Bronchial epithelial cell (primary cell): ENCODE measurements around the gene ZNF138. TPM values are rescaled to one million over a fixed set of nuclear protein-coding genes. Genes with fewer than 3 reads are reported as not detected.
A peak's percentile ranks its signal among the peaks of the same experiment; 100 is the strongest.

Experiments
- DNase-seq: peaks from one replicate; pipeline ENCODE4 v3.0.0-alpha.2; 2010; ENCODE audit warnings: low read depth
- FAIRE-seq: peaks from 2 replicates; lab custom pipeline; 2011; peaks lifted over from hg19 to GRCh38; lab: Jason Lieb, UNC
- H3K27me3 ChIP-seq: 2 replicates; pipeline ENCODE4 v1.5.1; 2011; ENCODE audit warnings: low read length; ENCODE audit not compliant: control insufficient read depth, insufficient read depth
- H3K36me3 ChIP-seq: 2 replicates; pipeline ENCODE4 v1.5.1; 2011; ENCODE audit warnings: low read length; ENCODE audit not compliant: control insufficient read depth, insufficient read depth
- H3K4me3 ChIP-seq: 2 replicates; pipeline ENCODE4 v1.5.1; 2011; ENCODE audit warnings: mild to moderate bottlenecking, low read depth, low read length, control low read depth
- total RNA-seq: library from RNA; depleted of rRNA; stranded (reverse); fragments of >200 nt; gene quantifications from 2 replicates; pipeline ENCODE4 v1.2.1, GENCODE V29; 2014
- TF ChIP-seq, protein P1 (sequence below): IDR thresholded peaks from 2 replicates; pipeline ENCODE4 v1.5.1; 2011; ENCODE audit warnings: mild to moderate bottlenecking, moderate library complexity, low read length, control low read depth, inconsistent platforms; ENCODE audit not compliant: insufficient read depth, severe bottlenecking

ZNF138 gene
- total RNA-seq, 1 donor from 2014 or later, result 3.4 TPM

DNA sequence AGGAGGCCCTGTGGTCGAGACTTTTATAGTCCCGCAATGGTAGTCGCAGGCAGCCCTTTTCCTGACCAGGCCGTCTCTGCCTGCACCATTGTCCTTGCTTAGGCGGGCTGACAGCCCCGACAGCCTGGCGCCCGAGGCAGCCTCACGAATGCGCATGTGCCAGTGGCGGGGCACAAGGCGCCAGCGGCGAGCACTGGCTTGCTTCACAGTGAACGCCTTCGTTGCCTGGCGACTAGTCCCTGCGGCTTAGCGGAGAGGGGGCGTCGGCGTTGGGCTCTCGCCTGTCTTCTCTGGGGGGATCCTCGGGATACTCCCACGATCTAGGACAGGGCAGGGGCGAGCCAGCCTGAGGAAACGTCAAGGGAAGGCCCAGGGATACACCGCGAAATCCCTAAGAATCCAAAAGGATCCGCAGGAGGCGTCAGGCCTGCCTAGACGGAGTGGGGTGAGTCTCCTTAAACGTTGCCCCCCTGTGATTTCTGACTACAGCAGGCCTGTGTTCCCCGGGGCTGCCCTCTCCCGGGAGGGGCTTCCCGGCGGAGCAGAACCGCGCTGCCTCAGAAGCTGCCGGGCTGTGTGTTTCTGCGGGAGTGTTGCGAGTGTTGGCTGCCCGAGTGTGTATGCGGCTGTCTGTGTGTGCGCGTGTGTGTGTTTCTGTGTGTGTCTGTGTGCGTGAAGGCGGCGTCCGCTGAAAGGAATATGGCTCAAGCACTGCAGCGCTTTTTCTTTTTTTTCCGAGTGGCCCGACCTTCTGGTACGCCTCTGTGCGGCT, 88.3 kb downstream of the ZNF138 start:
- H3K4me3 ChIP-seq, result peak overlapping the region; percentile 39
- no peaks in the 10 kb centered on the region for H3K36me3 ChIP-seq
- no peak for FAIRE-seq
- TF ChIP-seq, protein P1, sequence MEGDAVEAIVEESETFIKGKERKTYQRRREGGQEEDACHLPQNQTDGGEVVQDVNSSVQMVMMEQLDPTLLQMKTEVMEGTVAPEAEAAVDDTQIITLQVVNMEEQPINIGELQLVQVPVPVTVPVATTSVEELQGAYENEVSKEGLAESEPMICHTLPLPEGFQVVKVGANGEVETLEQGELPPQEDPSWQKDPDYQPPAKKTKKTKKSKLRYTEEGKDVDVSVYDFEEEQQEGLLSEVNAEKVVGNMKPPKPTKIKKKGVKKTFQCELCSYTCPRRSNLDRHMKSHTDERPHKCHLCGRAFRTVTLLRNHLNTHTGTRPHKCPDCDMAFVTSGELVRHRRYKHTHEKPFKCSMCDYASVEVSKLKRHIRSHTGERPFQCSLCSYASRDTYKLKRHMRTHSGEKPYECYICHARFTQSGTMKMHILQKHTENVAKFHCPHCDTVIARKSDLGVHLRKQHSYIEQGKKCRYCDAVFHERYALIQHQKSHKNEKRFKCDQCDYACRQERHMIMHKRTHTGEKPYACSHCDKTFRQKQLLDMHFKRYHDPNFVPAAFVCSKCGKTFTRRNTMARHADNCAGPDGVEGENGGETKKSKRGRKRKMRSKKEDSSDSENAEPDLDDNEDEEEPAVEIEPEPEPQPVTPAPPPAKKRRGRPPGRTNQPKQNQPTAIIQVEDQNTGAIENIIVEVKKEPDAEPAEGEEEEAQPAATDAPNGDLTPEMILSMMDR, result no peak
- no peaks in the 10 kb centered on the region for H3K27me3 ChIP-seq
- peak; percentile 48 for DNase-seq

Other genes starting within 250 kb of the ZNF138 start
- gene ZNF680, start 231.4 kb upstream of the ZNF138 start, total RNA-seq, result 10.3 and 10.9 TPM in 2 replicates
- gene ZNF107, start 128.3 kb upstream of the ZNF138 start, total RNA-seq, result 1.1 and 1.2 TPM in 2 replicates
- 2.6 and 3.1 TPM in 2 replicates for gene ZNF273, start 108.8 kb downstream of the ZNF138 start, total RNA-seq
- gene ZNF117, start 196.6 kb downstream of the ZNF138 start, total RNA-seq, result 5.8 and 20.4 TPM in 2 replicates
- 7.4 and 33.5 TPM in 2 replicates for gene ERV3-1, start 212.3 kb downstream of the ZNF138 start, total RNA-seq